Mesodermal cell (in vitro differentiated cells): ENCODE measurements around the gene GPR137B.

ENCODE experiments used
- H3K27ac ChIP-seq: 2 replicates; pipeline ENCODE4 v1.7.0; 2013; ENCODE audit warnings: mild to moderate bottlenecking, low read depth, low read length, moderate library complexity; ENCODE audit not compliant: severe bottlenecking
- H3K36me3 ChIP-seq: 2 replicates; pipeline ENCODE4 v1.7.1; 2013; ENCODE audit warnings: mild to moderate bottlenecking, low read length, moderate library complexity; ENCODE audit not compliant: control insufficient read depth, insufficient read depth
- H3K4me1 ChIP-seq: one replicate; pipeline ENCODE4 v1.7.1; 2013; ENCODE audit warnings: mild to moderate bottlenecking, low read length; ENCODE audit not compliant: insufficient read depth, control insufficient read depth, poor library complexity, severe bottlenecking
- H3K4me3 ChIP-seq: 2 replicates; pipeline ENCODE4 v1.7.0; 2013; ENCODE audit warnings: low read length, control low read depth, mild to moderate bottlenecking; ENCODE audit not compliant: insufficient read depth, poor library complexity, severe bottlenecking; ENCODE audit errors: extremely low read depth
- H3K9me3 ChIP-seq: 2 replicates; pipeline ENCODE4 v1.7.1; 2013; ENCODE audit warnings: mild to moderate bottlenecking, low read length, moderate library complexity; ENCODE audit not compliant: control insufficient read depth
- WGBS, 2 experiments: methylation state at CpG; one replicate each; pipeline ENCODE4 v1.1.5; 2013; ENCODE audit warnings: missing lambda C conversion rate in 2 of 2; ENCODE audit not compliant: insufficient coverage in 2 of 2; 5-methylcytosine and 5-hydroxymethylcytosine counted together

Gene GPR137B

DNA sequence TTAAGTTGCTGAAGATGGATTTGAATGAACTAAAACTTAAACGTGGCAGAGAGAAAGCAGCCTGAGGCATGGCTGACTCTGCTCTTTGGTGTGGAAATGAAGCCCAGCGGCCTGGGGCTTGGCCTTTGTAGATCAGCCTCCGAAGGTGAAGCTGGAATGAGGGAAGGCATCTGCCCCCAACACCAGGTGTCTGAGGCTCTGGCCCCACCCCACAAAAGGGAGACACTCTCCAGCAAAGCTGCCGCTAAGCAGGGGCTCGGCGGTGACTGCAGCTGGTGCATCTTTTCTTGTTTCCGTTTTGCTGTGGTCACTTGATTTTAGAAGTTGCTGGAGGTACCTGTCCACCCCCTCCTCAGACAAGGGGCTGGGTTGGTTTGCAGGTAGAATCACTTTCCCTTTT is 39.3 kb upstream of the GPR137B start:
- H3K9me3 ChIP-seq, result no peaks in the 10 kb centered on the region
- no peak overlapping the region for H3K4me3 ChIP-seq
- H3K4me1 ChIP-seq, result no peaks in the 10 kb centered on the region
- H3K36me3 ChIP-seq, result no peaks in the 10 kb centered on the region
- H3K27ac ChIP-seq, result no peak overlapping the region
- 18 to 19% methylated on average over 4 to 7 of the region's 7 CpGs for WGBS, 2 experiments

- no peaks in the 10 kb centered on the region for H3K9me3 ChIP-seq
- 34 to 41% methylated on average over 11 to 12 of the region's 13 CpGs for WGBS, 2 experiments
Observed at GRCh38 chr1:236103646-236104218, 38.6 kb upstream of the GPR137B start.

GRCh38 chr1:236107121-236107907 is 35.0 kb upstream of the GPR137B start:
- 86 to 88% methylated on average over 9 of the region's 9 CpGs for WGBS, 2 experiments
- no peak overlapping the region for H3K27ac ChIP-seq
- no peaks in the 10 kb centered on the region for H3K9me3 ChIP-seq
- no peak overlapping the region for H3K4me3 ChIP-seq
- no peaks in the 10 kb centered on the region for H3K36me3 ChIP-seq
- no peaks in the 10 kb centered on the region for H3K4me1 ChIP-seq

More at GRCh38 chr1:236103646-236104218, 38.6 kb upstream of the GPR137B start:
- no peaks in the 10 kb centered on the region for H3K4me1 ChIP-seq
- H3K4me3 ChIP-seq, result no peak overlapping the region
- no peaks in the 10 kb centered on the region for H3K36me3 ChIP-seq
- H3K27ac ChIP-seq, result no peak overlapping the region

GRCh38 chr1:236108027-236108648 is 34.2 kb upstream of the GPR137B start:
- H3K4me1 ChIP-seq, result no peaks in the 10 kb centered on the region
- H3K27ac ChIP-seq, result no peak overlapping the region
- WGBS, 2 experiments, result 91 to 93% methylated on average over 6 of the region's 7 CpGs
- H3K36me3 ChIP-seq, result no peaks in the 10 kb centered on the region
- no peak overlapping the region for H3K4me3 ChIP-seq
- no peaks in the 10 kb centered on the region for H3K9me3 ChIP-seq

DNA sequence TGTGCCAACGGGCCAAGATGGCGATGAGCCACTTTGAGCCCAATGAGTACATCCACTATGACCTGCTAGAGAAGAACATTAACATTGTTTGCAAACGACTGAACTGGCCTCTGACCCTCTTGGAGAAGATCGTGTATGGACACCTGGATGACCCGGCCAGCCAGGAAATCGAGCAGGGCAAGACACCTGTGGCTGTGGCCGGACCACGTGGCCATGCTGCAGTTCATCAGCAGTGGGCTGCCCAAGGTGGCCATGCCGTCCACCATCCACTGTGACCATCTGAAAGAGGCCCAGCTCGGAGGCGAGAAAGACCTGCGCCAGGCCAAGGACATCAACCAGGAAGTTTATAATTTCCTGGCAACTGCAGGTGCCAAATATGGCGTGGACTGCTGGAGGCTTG is 32.2 kb upstream of the GPR137B start:
- Histone ChIP-seq H3K4me3 (no peak overlapping the region), H3K4me1 (no peaks in the 10 kb centered on the region), H3K36me3 (no peaks in the 10 kb centered on the region), H3K27ac (no peak overlapping the region), H3K9me3 (no peaks in the 10 kb centered on the region)
- WGBS, 2 experiments, result 93 to 95% methylated on average over 12 to 13 of the region's 13 CpGs

GRCh38 chr1:236111527-236112331 is 30.6 kb upstream of the GPR137B start:
- H3K9me3 ChIP-seq, result no peaks in the 10 kb centered on the region
- no peaks in the 10 kb centered on the region for H3K4me1 ChIP-seq
- no peak overlapping the region for H3K27ac ChIP-seq
- no peak overlapping the region for H3K4me3 ChIP-seq
- 91 to 92% methylated on average over 13 to 16 of the region's 17 CpGs for WGBS, 2 experiments
- no peaks in the 10 kb centered on the region for H3K36me3 ChIP-seq

- no peak overlapping the region for H3K27ac ChIP-seq
- WGBS, 2 experiments, result 97 to 100% methylated on average over 1 to 3 of the region's 6 CpGs
- no peaks in the 10 kb centered on the region for H3K4me1 ChIP-seq
- H3K4me3 ChIP-seq, result no peak overlapping the region
- H3K9me3 ChIP-seq, result no peaks in the 10 kb centered on the region
- no peaks in the 10 kb centered on the region for H3K36me3 ChIP-seq
Observed at GRCh38 chr1:236112332-236112627, 30.1 kb upstream of the GPR137B start.

DNA sequence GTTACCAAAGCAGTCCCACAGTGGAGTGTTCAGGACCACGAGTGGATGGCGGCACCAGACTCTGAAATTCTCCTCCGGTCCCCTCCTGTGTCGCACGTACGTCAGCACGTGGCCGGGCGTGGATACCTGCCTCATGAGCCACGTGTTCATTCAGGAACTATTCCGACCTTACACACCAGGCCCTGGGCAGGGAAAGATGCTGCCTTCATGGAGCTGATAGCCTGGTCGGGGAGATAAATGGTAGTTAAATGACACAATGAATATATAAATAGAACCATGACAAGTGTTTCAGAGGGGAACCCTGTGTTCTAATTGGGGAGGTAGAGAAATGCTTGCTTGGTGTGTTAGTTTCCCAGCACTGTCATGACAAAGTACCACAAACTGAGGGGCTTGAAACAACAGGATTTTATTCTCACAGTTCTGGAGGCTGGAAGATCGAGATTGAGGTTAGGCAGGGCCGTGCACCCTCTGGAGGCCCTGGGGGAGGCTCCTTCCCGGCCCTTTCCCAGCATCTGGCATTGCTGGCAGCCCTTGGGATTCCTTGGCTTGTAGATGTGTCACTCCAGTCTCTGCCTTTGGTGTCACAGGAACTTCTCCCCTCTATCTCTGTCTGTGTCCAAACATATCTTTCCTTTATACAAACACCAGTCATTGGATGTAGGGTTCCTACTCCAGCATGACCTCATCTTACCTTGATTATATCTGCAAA is 28.9 kb upstream of the GPR137B start:
- Histone ChIP-seq H3K9me3 (no peaks in the 10 kb centered on the region), H3K4me3 (no peak overlapping the region), H3K4me1 (no peaks in the 10 kb centered on the region), H3K27ac (no peak overlapping the region), H3K36me3 (no peaks in the 10 kb centered on the region)
- 90 to 95% methylated on average over 14 of the region's 15 CpGs for WGBS, 2 experiments

DNA sequence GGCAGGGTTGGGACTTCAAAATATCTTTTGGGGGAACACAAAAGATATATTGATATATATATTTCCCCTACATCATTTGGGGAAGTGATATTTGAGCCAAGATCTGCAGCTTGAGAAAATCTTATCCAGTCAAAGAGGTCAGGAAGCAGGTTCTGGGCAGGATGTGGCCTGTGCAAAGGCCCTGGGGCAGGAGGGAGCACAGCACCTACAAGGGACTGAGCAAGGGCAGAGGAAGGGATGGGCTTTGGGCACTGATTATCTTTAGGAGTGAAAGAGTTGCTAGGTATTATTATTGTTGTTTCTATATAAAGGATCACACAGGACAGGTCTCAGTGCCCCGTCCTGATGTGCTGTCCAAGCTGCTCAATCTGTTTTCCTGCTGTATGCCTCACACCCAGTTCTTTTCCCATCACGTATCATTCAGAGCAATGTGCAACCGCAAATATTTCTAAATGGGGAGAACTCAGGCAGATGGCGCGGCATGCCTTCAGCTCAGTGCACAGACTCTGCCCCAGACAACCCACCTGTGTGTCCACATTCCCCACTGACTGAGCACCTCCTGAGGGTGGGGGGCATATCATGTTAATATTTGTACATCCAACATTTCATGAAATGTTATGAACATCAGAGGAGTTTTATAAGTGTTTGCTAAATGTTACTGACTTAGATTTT is 28.1 kb upstream of the GPR137B start:
- H3K4me1 ChIP-seq, result no peaks in the 10 kb centered on the region
- no peak overlapping the region for H3K27ac ChIP-seq
- no peaks in the 10 kb centered on the region for H3K9me3 ChIP-seq
- WGBS, 2 experiments, result 100% methylated on average over 2 to 5 of the region's 5 CpGs
- no peak overlapping the region for H3K4me3 ChIP-seq
- no peaks in the 10 kb centered on the region for H3K36me3 ChIP-seq

DNA sequence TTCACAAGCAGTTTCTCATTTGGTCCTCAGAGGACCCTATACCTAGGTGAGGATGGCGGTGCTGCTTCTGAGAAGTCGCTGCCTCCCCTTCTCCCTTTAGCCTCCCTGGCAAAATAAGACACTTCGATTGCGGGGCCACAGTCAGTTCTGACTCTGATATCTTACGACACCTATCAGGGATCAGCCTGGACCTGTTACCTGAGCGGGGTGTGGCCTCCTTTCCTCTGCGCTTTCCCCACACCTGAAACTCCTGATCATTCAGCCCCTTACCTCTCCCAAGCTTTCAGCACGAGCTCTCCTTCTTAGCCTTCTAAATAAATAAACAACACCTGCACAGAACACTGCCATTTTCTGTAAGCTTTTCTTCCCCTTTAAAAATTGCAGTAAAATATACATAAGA is 24.6 kb upstream of the GPR137B start:
- Histone ChIP-seq H3K27ac (no peak overlapping the region), H3K9me3 (no peaks in the 10 kb centered on the region), H3K4me1 (peaks cover 4% of the 10 kb centered on the region), H3K4me3 (no peak overlapping the region), H3K36me3 (no peaks in the 10 kb centered on the region)
- 96% methylated on average over 6 to 7 of the region's 8 CpGs for WGBS, 2 experiments
